VCaP (cell line): Measurements from ENCODE around the gene COMMD10.

Source experiments
- H3K27ac ChIP-seq: fragments of 450-650 bp; 2 replicates; pipeline ENCODE4 v1.5.1; 2017
- CTCF ChIP-seq: fragments of 450-650 bp; conservative IDR thresholded peaks from 2 replicates; pipeline ENCODE4 v1.5.1; 2017; ENCODE audit warnings: mild to moderate bottlenecking, moderate library complexity

COMMD10 gene

GRCh38 chr5:116318091-116318854, 233.4 kb downstream of the COMMD10 start:
- TF ChIP-seq CTCF = no peak
- H3K27ac ChIP-seq = no peak overlapping the region

- no peak for TF ChIP-seq CTCF
- peak overlapping the region; percentile 32 for H3K27ac ChIP-seq
Measured at GRCh38 chr5:116320486-116320885, 235.7 kb downstream of the COMMD10 start.

DNA sequence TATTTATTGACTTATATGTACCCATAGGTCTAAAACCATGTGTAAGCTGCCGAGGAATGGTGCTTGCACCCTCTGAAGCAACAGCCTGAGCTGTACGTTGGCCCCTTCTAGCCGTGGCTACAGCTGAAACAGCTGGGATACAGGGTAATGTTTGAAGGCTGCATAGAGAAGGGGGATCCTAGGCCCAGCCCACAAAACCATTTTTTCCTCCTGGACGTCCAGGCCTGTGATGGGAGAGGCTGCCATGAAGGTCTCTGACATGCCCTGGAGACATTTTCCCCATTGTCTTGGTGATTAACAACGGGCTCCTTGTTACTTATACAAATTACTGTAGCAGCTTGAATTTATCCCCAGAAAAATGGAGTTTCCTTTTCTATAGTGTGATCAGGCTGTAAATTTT, 244.7 kb downstream of the COMMD10 start:
- H3K27ac ChIP-seq = no peak overlapping the region
- no peak for TF ChIP-seq CTCF

DNA sequence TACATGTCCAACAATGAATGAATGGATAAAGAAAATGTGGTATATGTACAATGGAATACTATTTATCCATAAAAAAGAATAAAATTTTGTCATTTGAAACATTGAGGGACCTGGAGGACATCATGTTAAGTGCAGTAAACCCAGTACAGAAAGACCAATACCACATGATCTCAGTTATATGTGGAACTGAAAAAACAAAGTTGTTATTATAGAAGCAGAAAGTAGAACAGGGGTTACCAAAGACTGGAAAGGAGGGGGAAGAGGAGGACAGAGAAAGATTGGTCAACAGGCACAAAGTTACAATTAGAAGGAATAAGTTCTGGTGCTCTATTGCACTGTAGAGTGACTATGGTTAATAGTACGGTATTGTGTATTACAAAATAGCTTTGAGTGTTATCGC, 256.0 kb downstream of the COMMD10 start:
- H3K27ac ChIP-seq = no peak overlapping the region
- TF ChIP-seq CTCF = no peak
